OCI-LY7 (cell line): Measurements from ENCODE around the gene KAZN.

Experiments used
- EZH2phosphoT487 ChIP-seq: fragments of 200-600 bp; sonication (generic); IDR thresholded peaks from 2 replicates; pipeline ENCODE4 v1.6.1; 2018; ENCODE audit warnings: low read depth, borderline replicate concordance, mild to moderate bottlenecking, mixed run types, antibody characterized with exemption, low read length, moderate library complexity, mixed read lengths
- TF ChIP-seq, protein P1 (sequence below): fragments of 200-600 bp; sonication (generic); conservative IDR thresholded peaks from 2 replicates; pipeline ENCODE4 v1.5.1; 2014; ENCODE audit warnings: mild to moderate bottlenecking, antibody characterized with exemption, low read length, moderate library complexity, mixed read lengths

- TF ChIP-seq, protein P1, sequence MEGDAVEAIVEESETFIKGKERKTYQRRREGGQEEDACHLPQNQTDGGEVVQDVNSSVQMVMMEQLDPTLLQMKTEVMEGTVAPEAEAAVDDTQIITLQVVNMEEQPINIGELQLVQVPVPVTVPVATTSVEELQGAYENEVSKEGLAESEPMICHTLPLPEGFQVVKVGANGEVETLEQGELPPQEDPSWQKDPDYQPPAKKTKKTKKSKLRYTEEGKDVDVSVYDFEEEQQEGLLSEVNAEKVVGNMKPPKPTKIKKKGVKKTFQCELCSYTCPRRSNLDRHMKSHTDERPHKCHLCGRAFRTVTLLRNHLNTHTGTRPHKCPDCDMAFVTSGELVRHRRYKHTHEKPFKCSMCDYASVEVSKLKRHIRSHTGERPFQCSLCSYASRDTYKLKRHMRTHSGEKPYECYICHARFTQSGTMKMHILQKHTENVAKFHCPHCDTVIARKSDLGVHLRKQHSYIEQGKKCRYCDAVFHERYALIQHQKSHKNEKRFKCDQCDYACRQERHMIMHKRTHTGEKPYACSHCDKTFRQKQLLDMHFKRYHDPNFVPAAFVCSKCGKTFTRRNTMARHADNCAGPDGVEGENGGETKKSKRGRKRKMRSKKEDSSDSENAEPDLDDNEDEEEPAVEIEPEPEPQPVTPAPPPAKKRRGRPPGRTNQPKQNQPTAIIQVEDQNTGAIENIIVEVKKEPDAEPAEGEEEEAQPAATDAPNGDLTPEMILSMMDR, result no peak
- TF ChIP-seq EZH2phosphoT487, result no peak
These were observed 560.2 kb downstream of the KAZN start for GRCh38 chr1:15158506-15159165.
